ENCODE data around the gene AGAP1. TPM values are rescaled to one million over a fixed set of nuclear protein-coding genes. Genes with fewer than 3 reads are reported as not detected.

The AGAP1 gene
- total RNA-seq, 2 donors from 2014 or later = 16.1 to 40.1 TPM

DNA sequence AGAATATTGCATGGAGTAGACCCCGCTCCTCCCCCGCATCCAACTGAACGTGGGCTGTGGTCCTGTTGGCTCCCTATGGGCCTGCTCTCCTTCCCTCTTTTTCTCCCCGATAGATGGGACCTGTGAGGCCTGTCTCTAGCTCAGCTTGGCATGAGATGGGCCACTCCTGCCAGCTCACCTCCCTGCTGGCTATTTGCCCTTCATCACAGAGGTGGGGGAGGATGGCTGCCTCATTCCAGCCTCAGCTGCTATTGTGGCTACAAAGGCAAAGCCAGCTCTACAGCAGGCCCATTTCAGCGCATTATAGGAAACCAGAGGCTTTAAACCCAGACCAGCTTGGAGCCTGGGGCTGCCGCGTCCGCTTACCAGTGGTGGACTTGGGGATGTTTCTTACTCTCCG is 360.4 kb downstream of the AGAP1 start:
- WGBS = 92% methylated on average over 9 of the region's 9 CpGs
- Histone ChIP-seq H3K27me3 (replicated peaks; ENCODE audit: insufficient read depth) (no peaks in the 10 kb centered on the region), H3K36me3 (no peaks in the 10 kb centered on the region), H3K9me3 (no peaks in the 10 kb centered on the region), H3K27ac (no peak overlapping the region), H3K4me1 (replicated peaks) (no peaks in the 10 kb centered on the region), H3K4me3 (no peak overlapping the region)
- TF ChIP-seq, protein P1, sequence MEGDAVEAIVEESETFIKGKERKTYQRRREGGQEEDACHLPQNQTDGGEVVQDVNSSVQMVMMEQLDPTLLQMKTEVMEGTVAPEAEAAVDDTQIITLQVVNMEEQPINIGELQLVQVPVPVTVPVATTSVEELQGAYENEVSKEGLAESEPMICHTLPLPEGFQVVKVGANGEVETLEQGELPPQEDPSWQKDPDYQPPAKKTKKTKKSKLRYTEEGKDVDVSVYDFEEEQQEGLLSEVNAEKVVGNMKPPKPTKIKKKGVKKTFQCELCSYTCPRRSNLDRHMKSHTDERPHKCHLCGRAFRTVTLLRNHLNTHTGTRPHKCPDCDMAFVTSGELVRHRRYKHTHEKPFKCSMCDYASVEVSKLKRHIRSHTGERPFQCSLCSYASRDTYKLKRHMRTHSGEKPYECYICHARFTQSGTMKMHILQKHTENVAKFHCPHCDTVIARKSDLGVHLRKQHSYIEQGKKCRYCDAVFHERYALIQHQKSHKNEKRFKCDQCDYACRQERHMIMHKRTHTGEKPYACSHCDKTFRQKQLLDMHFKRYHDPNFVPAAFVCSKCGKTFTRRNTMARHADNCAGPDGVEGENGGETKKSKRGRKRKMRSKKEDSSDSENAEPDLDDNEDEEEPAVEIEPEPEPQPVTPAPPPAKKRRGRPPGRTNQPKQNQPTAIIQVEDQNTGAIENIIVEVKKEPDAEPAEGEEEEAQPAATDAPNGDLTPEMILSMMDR (IDR thresholded peaks at IDR 0.05) = no peak
- no peak for TF ChIP-seq POLR2A (IDR thresholded peaks at IDR 0.05)
- no peak for TF ChIP-seq POLR2AphosphoS5 (IDR thresholded peaks at IDR 0.05)
- no peak for DNase-seq (ENCODE audit: low spot score)
- intact Hi-C loops (cut with DNase I) = no loop called here

DNA sequence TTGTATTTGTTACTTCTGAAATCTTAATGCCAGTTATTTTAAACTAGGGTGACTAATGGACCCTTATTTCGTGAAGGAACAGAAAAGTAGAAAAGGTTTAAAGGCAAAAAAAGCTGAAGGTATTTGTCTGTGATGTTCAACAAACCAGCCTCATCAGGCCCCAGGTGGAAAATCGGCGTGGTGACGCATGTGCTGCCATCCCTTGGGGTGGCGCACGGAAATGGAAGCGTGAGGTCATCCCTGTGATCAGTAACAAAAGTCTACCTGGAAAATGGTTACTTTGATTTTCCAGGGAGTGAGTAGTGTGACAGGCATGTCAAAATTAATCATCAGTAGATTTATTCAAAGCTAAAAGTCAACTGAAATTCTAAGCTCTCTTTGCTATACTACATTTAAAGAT is 361.2 kb downstream of the AGAP1 start:
- H3K4me1 ChIP-seq (replicated peaks) = no peaks in the 10 kb centered on the region
- intact Hi-C loops (cut with DNase I) = no loop called here
- H3K36me3 ChIP-seq = no peaks in the 10 kb centered on the region
- H3K27ac ChIP-seq = no peak overlapping the region
- no peak for DNase-seq (ENCODE audit: low spot score)
- no peak overlapping the region for H3K4me3 ChIP-seq
- H3K9me3 ChIP-seq = no peaks in the 10 kb centered on the region
- no peaks in the 10 kb centered on the region for H3K27me3 ChIP-seq (replicated peaks; ENCODE audit: insufficient read depth)
- no peak for TF ChIP-seq POLR2A (IDR thresholded peaks at IDR 0.05)
- TF ChIP-seq POLR2AphosphoS5 (IDR thresholded peaks at IDR 0.05) = no peak
- TF ChIP-seq, protein P1 (IDR thresholded peaks at IDR 0.05) = no peak
- 95% methylated on average over 7 of the region's 7 CpGs for WGBS

DNA sequence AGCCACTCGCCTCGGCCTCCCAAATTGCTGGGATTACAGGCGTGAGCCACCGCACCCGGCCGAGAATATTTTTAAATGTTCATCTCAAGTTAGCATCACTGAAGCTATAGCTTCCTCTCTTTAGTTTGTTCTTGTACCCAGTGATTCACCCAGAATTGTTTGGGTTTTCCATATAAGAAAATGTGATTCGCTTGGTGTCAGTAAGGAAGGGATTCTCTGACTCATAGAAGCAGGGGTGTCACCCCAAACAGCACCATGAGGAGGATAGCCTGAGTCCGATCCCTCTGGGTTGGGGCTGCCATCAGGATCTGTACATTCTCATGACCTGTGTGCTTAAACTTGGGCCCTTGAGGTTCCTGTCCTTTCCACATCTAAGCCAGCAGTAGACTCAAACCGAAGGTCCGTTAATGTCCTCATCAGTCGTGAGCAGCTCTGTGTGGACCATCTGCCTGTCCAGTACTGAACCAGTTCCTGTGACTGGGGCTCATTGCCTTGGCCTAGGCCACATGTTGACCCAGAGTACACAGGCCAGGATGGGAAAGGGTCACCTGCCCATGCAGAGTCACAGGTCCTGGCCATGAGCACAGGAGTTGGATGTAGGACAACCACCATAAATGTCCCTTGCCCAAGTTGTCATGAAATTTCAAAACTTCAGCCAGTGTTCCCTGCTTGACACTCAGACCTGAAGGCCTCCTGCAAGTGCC is 362.5 kb downstream of the AGAP1 start:
- TF ChIP-seq, protein P1 (IDR thresholded peaks at IDR 0.05) = no peak
- TF ChIP-seq POLR2A (IDR thresholded peaks at IDR 0.05) (no peak), POLR2AphosphoS5 (IDR thresholded peaks at IDR 0.05) (no peak)
- Histone ChIP-seq H3K4me1 (replicated peaks) (no peaks in the 10 kb centered on the region), H3K4me3 (no peak overlapping the region), H3K27ac (no peak overlapping the region), H3K36me3 (no peaks in the 10 kb centered on the region), H3K9me3 (no peaks in the 10 kb centered on the region), H3K27me3 (replicated peaks; ENCODE audit: insufficient read depth) (no peaks in the 10 kb centered on the region)
- intact Hi-C loops (cut with DNase I) = no loop called here
- DNase-seq (ENCODE audit: low spot score) = no peak
- 95% methylated on average over 11 of the region's 11 CpGs for WGBS

DNA sequence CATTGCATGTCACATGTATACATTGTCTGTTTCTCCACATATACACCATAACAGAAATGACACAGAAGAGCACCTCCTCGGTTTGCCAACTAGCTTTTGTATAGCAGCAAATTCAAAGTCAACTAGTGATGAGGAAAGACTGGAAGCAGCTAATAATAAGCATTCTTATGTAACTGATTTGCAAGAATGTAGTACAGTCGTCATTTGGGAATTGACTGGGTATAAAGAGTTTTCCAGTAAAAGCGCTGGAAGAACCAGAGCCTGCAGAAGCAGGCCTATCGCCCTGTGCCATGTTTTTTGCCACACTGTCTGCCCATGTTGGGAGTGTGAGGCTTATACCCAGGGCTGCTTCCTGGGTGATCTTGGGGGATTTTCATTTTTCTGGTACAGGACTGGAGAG is 363.8 kb downstream of the AGAP1 start:
- H3K4me1 ChIP-seq (replicated peaks) = no peaks in the 10 kb centered on the region
- 92% methylated on average over 4 of the region's 4 CpGs for WGBS
- no peak for DNase-seq (ENCODE audit: low spot score)
- TF ChIP-seq POLR2A (IDR thresholded peaks at IDR 0.05) = no peak
- TF ChIP-seq, protein P1 (IDR thresholded peaks at IDR 0.05) = no peak
- TF ChIP-seq POLR2AphosphoS5 (IDR thresholded peaks at IDR 0.05) = no peak
- H3K27ac ChIP-seq = no peak overlapping the region
- H3K9me3 ChIP-seq = no peaks in the 10 kb centered on the region
- H3K27me3 ChIP-seq (replicated peaks; ENCODE audit: insufficient read depth) = no peaks in the 10 kb centered on the region
- intact Hi-C loops (cut with DNase I) = no loop called here
- H3K4me3 ChIP-seq = no peak overlapping the region
- no peaks in the 10 kb centered on the region for H3K36me3 ChIP-seq

DNA sequence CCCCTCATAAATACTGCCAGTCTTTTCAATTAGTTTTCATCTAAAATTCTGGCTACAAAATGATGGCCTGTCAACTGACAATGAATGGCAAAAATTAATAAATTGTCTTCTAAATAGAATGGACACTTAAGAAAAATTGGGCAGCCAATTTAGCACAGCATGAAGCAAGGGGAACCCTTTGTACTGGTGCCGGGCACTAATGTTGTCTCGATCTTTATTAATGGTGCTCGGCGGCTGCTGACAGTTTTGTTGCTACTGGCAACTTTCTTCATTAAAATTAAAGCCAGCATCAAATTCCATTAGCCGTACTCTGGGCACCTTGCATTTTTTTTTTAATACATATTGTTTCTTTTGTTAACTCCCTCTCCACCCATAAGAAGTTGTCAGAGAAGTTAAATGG is 365.0 kb downstream of the AGAP1 start:
- no peak overlapping the region for H3K4me3 ChIP-seq
- no peaks in the 10 kb centered on the region for H3K9me3 ChIP-seq
- H3K27me3 ChIP-seq (replicated peaks; ENCODE audit: insufficient read depth) = no peaks in the 10 kb centered on the region
- H3K27ac ChIP-seq = no peak overlapping the region
- H3K36me3 ChIP-seq = no peaks in the 10 kb centered on the region
- intact Hi-C loops (cut with DNase I) = no loop called here
- no peak for DNase-seq (ENCODE audit: low spot score)
- TF ChIP-seq, protein P1 (IDR thresholded peaks at IDR 0.05) = no peak
- TF ChIP-seq POLR2A (IDR thresholded peaks at IDR 0.05) = no peak
- 59% methylated on average over 5 of the region's 5 CpGs for WGBS
- H3K4me1 ChIP-seq (replicated peaks) = no peaks in the 10 kb centered on the region
